ENCODE data around the gene JSRP1. TPM values are rescaled to one million over a fixed set of nuclear protein-coding genes. Genes with fewer than 3 reads are reported as not detected.

JSRP1 gene
- total and polyA plus RNA-seq, 2 experiments from 2014 or later: 2.4 to 3.1 TPM

DNA sequence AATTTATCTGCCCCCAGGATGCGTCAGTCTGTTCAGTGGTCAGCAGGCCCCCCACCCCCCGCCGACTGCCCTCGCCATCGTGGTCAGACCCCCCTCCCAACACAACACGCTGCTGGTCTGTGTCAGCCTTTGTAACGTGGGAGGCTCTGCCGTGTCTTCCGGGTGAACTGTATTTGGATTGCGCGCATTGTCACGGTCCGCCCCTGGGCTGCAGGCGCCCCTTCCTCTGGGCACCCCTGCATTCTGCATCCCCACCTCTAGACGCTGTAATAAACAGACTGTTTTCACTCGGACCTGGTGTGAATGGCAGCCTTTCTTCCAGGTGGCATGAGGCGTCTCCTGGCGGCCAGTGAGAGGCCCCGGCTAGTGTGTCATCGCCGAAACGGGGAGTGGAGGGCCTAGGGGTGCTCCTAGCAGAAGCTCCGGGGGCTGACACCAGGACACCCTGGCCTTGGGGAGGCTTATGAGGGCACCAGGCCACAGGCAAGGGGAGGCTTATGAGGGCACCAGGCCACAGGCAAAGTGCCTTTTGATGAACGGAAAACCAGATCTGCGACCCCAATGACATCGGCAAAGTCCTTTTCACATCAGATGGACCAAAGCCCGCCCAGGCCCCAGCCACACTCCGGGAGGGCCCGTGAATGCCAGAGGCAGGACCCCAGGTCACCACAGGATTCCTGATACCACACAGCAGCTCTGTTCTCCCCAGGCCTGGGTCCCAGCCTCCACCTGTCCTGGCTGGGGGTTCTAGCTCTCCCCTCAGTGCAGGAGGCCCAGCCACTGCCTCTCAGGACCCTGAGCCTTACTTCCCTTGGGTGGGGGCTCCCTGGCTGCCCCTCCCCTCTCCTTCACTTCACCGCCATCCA lies 23.7 kb downstream of the JSRP1 start (continued):
- no peak for TF ChIP-seq STAT1 (IDR thresholded peaks at IDR 0.05; ENCODE audit: unreplicated experiment)

DNA sequence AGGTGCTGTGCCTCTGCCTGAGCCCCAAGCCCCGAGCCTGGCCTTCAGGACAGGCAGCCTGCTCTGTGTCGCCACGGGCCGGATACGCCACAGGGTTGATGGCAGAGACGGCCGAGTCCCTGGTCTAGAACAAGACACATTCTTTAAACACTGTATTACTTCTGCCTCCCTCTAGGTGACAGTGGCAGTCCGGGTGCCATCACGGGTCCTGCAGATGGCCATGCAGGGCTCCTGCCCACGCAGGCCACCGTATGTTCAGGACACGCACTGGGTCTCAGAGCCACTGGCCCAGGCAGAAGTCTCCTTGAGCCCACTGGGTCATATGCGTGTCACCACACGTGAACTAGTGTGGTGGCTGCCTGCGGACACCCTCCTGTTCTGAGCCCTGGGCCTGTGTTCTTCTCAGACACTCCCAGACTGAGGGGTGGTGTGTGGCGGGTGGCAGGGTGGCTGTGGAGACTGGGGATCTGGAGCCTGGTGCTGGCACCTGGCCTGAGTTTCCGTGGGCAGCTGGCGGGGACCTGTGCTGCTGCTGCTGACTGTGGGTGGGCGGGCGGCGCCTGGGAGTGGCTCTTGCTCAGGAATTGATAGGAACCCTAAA lies 24.5 kb downstream of the JSRP1 start:
- H3K4me3 Mint-ChIP-seq: no peak overlapping the region
- H3K4me1 Mint-ChIP-seq: peaks cover 8% of the 10 kb centered on the region
- Histone ChIP-seq H3F3A (replicated peaks; ENCODE audit: low read depth) (0 out of 2 replicates have a peak, but pooled peaks cover 13% of the 10 kb centered on the region), H3K4me2 (no peak overlapping the region), H3K4me3 (no peak overlapping the region), H3K4me1 (ENCODE audit: insufficient read depth) (0 out of 2 replicates have a peak, but pooled peaks cover 3% of the 10 kb centered on the region), H2AFZ (no peak overlapping the region), H3K27ac (ENCODE audit: low read depth) (0 out of 2 replicates have a peak overlapping the region, but pooled peaks have one; percentile 26), H3K27me3 (ENCODE audit: insufficient read depth) (no peaks in the 10 kb centered on the region), H3K36me3 (ENCODE audit: insufficient read depth) (no peaks in the 10 kb centered on the region), H4K20me1 (replicated peaks; ENCODE audit: insufficient read depth) (peaks cover 3% of the 10 kb centered on the region), H3K79me2 (replicated peaks; ENCODE audit: insufficient read depth) (peaks cover 20% of the 10 kb centered on the region), H3K9me2 (ENCODE audit: insufficient read depth) (no peaks in the 10 kb centered on the region)
- DNase-seq (ENCODE audit: low spot score): no peak
- H3K27me3 Mint-ChIP-seq (ENCODE audit: insufficient read depth, low read depth, poor library complexity): peaks cover 19% of the 10 kb centered on the region
- peaks cover 8% of the 10 kb centered on the region; the same call in 2 of the 3 replicates for H3K9me3 Mint-ChIP-seq
- H3K27ac Mint-ChIP-seq: peak overlapping the region; percentile 75
- no peak; the same call in 2 of the 3 replicates for ATAC-seq
- TF ChIP-seq ZNF331 (CRISPR knock-in tag; IDR thresholded peaks at IDR 0.05; ENCODE audit: low read depth) (no peak), EZH2phosphoT487 (IDR thresholded peaks at IDR 0.05; ENCODE audit: unreplicated experiment) (no peak), EZH2 (IDR thresholded peaks at IDR 0.05; ENCODE audit: low read depth, unreplicated experiment) (no peak), POLR2AphosphoS5 (IDR thresholded peaks at IDR 0.05; ENCODE audit: low read depth) (peak; percentile 36)
- TF ChIP-seq, protein P1, sequence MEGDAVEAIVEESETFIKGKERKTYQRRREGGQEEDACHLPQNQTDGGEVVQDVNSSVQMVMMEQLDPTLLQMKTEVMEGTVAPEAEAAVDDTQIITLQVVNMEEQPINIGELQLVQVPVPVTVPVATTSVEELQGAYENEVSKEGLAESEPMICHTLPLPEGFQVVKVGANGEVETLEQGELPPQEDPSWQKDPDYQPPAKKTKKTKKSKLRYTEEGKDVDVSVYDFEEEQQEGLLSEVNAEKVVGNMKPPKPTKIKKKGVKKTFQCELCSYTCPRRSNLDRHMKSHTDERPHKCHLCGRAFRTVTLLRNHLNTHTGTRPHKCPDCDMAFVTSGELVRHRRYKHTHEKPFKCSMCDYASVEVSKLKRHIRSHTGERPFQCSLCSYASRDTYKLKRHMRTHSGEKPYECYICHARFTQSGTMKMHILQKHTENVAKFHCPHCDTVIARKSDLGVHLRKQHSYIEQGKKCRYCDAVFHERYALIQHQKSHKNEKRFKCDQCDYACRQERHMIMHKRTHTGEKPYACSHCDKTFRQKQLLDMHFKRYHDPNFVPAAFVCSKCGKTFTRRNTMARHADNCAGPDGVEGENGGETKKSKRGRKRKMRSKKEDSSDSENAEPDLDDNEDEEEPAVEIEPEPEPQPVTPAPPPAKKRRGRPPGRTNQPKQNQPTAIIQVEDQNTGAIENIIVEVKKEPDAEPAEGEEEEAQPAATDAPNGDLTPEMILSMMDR (conservative IDR thresholded peaks at IDR 0.05; ENCODE audit: low read depth in 2 of 2): peak; percentile 20 to 31; a peak in 2 of 4 replicates
- TF ChIP-seq, protein P2, sequence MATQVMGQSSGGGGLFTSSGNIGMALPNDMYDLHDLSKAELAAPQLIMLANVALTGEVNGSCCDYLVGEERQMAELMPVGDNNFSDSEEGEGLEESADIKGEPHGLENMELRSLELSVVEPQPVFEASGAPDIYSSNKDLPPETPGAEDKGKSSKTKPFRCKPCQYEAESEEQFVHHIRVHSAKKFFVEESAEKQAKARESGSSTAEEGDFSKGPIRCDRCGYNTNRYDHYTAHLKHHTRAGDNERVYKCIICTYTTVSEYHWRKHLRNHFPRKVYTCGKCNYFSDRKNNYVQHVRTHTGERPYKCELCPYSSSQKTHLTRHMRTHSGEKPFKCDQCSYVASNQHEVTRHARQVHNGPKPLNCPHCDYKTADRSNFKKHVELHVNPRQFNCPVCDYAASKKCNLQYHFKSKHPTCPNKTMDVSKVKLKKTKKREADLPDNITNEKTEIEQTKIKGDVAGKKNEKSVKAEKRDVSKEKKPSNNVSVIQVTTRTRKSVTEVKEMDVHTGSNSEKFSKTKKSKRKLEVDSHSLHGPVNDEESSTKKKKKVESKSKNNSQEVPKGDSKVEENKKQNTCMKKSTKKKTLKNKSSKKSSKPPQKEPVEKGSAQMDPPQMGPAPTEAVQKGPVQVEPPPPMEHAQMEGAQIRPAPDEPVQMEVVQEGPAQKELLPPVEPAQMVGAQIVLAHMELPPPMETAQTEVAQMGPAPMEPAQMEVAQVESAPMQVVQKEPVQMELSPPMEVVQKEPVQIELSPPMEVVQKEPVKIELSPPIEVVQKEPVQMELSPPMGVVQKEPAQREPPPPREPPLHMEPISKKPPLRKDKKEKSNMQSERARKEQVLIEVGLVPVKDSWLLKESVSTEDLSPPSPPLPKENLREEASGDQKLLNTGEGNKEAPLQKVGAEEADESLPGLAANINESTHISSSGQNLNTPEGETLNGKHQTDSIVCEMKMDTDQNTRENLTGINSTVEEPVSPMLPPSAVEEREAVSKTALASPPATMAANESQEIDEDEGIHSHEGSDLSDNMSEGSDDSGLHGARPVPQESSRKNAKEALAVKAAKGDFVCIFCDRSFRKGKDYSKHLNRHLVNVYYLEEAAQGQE (IDR thresholded peaks at IDR 0.05; ENCODE audit: unreplicated experiment): no peak
- H3K36me3 Mint-ChIP-seq (ENCODE audit: low read depth): peaks cover 31% of the 10 kb centered on the region

Data from GM23338 (cell line).